H1 (cell line): ENCODE results near the gene SPON2. TPM values are rescaled to one million over a fixed set of nuclear protein-coding genes. Genes with fewer than 3 reads are reported as not detected.

ENCODE experiments used
- EP300 ChIP-seq, 2 experiments: IDR thresholded peaks; 1 replicate in 1 of 2; 2 replicates in 1 of 2; pipeline ENCODE4 v1.6.1; 2011 to 2012; ENCODE audit warnings: low read depth in 2 of 2, low read length in 2 of 2, mild to moderate bottlenecking in 2 of 2, borderline replicate concordance in 1 of 2, inconsistent platforms in 1 of 2, moderate library complexity in 1 of 2
- KDM1A ChIP-seq: fragments of 200-600, 300-600 bp; sonication (generic); IDR thresholded peaks from 2 replicates; pipeline ENCODE4 v1.7.1; 2016; ENCODE audit warnings: mild to moderate bottlenecking, low read length, borderline replicate concordance
- RXRA ChIP-seq: IDR thresholded peaks from 2 replicates; pipeline ENCODE4 v1.6.1; 2011; ENCODE audit warnings: low read depth, mild to moderate bottlenecking, low read length, moderate library complexity; ENCODE audit not compliant: insufficient read depth
- TAF1 ChIP-seq: IDR thresholded peaks from 2 replicates; pipeline ENCODE4 v1.6.1; 2011; ENCODE audit warnings: mild to moderate bottlenecking, low read depth, low read length
- polyA plus RNA-seq, 7 experiments: library from polyadenylated mRNA; depleted of rRNA in 3 of 7; stranded (reverse) in 5 of 7; unstranded in 2 of 7; fragments of >200 nt in 5 of 7; fragments of 200-250 nt in 2 of 7; gene quantifications; 1 replicate in 5 of 7; 2 replicates in 1 of 7; 4 replicates in 1 of 7; pipeline versions ENCODE4 v1.2.1 to v1.2.3, GENCODE V29; 2011 to 2013; ENCODE audit warnings: missing spikeins in 2 of 7, mixed read lengths in 2 of 7
- total RNA-seq: library from RNA; stranded (reverse); fragmentation: NEBNext Ultra II Directional; extraction: Animal tissue kit (Norgen Biotek cat#: 25700); gene quantifications from 2 replicates; pipeline ENCODE4 v1.2.1, GENCODE V29; 2021

The SPON2 gene
- total and polyA plus RNA-seq, 2 of the 8 experiments (the other 6 are each of a cell fraction or from before 2014, with no cell fraction given): 2.8 to 3.2 TPM

DNA sequence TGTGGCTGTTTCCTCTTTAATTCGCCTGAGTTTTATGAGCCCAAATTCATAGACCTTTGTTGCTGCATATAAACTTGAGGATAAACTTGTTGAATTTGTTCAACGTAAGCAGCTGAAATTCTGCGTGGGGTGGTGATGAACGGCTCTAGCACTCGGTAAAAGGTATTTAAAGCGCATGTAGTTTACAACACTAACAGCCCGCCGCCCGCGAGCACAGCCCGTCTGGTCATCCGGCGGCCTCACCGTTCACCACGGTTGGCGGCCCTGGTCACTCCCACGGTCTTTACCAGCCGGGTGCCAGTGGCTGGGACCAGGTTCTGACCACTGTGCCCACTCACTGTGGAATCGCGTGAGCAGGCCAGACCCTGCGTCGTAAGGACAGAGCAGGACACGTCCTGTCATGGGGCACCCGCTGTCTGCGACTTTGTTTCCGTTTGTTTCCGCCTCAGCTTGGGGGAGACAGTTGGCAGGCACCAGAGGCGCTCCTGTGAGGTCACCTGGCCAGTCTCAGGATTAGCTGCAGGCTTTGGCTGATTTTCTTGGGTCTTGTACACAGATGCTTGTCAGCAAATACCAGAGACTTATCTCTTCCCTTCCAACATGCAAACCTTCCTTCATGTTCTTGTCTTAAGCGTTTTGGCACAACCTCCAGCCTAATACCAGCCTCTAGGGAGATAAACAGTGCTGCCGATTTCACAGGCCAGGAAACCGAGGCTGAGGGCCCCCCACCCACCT, 36.8 kb upstream of the SPON2 start (continued):
- TF ChIP-seq RXRA (no peak), TAF1 (no peak), KDM1A (no peak), EP300 (IDR thresholded peaks at IDR 0.05; ENCODE audit: borderline replicate concordance in 1 of 2, low read depth in 2 of 2, low read length in 2 of 2) (no peak)
- TF ChIP-seq, all 59 proteins: peak for 0
